Measurements from ENCODE around the gene CAMKMT.

The CAMKMT gene

GRCh38 chr2:44674473-44675284, 312.9 kb downstream of the CAMKMT start:
- WGBS, 2 experiments, result 34 to 36% methylated on average over 3 to 4 of the region's 4 CpGs

GRCh38 chr2:44676379-44676778, 314.6 kb downstream of the CAMKMT start:
- H3K27ac ChIP-seq (ENCODE audit: insufficient read depth, low read depth, low read length, poor library complexity, severe bottlenecking), result no peak overlapping the region
- H3K4me3 ChIP-seq (ENCODE audit: insufficient read depth, low read depth, low read length), result no peak overlapping the region
- H3K36me3 ChIP-seq (ENCODE audit: control insufficient read depth, insufficient read depth, low read length), result no peaks in the 10 kb centered on the region
- H3K9me3 ChIP-seq (ENCODE audit: control insufficient read depth, low read length), result no peaks in the 10 kb centered on the region
- H3K27me3 ChIP-seq (ENCODE audit: control insufficient read depth, insufficient read depth, low read length, poor library complexity, severe bottlenecking), result no peaks in the 10 kb centered on the region
- peaks cover 29% of the 10 kb centered on the region for H3K4me1 ChIP-seq (ENCODE audit: control insufficient read depth, insufficient read depth, low read length)
- 91 to 92% methylated on average over 3 of the region's 3 CpGs for WGBS, 2 experiments

More at GRCh38 chr2:44674473-44675284, 312.9 kb downstream of the CAMKMT start:
- Histone ChIP-seq H3K4me1 (ENCODE audit: control insufficient read depth, insufficient read depth, low read length) (peaks cover 16% of the 10 kb centered on the region), H3K4me3 (ENCODE audit: insufficient read depth, low read depth, low read length) (no peak overlapping the region), H3K27me3 (ENCODE audit: control insufficient read depth, insufficient read depth, low read length, poor library complexity, severe bottlenecking) (no peaks in the 10 kb centered on the region), H3K9me3 (ENCODE audit: control insufficient read depth, low read length) (no peaks in the 10 kb centered on the region), H3K27ac (ENCODE audit: insufficient read depth, low read depth, low read length, poor library complexity, severe bottlenecking) (no peak overlapping the region), H3K36me3 (ENCODE audit: control insufficient read depth, insufficient read depth, low read length) (no peaks in the 10 kb centered on the region)

GRCh38 chr2:44679584-44679983, 317.8 kb downstream of the CAMKMT start:
- no peak overlapping the region for H3K27ac ChIP-seq (ENCODE audit: insufficient read depth, low read depth, low read length, poor library complexity, severe bottlenecking)
- H3K4me3 ChIP-seq (ENCODE audit: insufficient read depth, low read depth, low read length), result no peak overlapping the region
- H3K36me3 ChIP-seq (ENCODE audit: control insufficient read depth, insufficient read depth, low read length), result no peaks in the 10 kb centered on the region
- H3K27me3 ChIP-seq (ENCODE audit: control insufficient read depth, insufficient read depth, low read length, poor library complexity, severe bottlenecking), result no peaks in the 10 kb centered on the region
- no peaks in the 10 kb centered on the region for H3K9me3 ChIP-seq (ENCODE audit: control insufficient read depth, low read length)
- 92 to 100% methylated on average over 4 of the region's 4 CpGs for WGBS, 2 experiments
- peaks cover 26% of the 10 kb centered on the region for H3K4me1 ChIP-seq (ENCODE audit: control insufficient read depth, insufficient read depth, low read length)

GRCh38 chr2:44679990-44680389, 318.2 kb downstream of the CAMKMT start:
- H3K27me3 ChIP-seq (ENCODE audit: control insufficient read depth, insufficient read depth, low read length, poor library complexity, severe bottlenecking), result no peaks in the 10 kb centered on the region
- no peak overlapping the region for H3K27ac ChIP-seq (ENCODE audit: insufficient read depth, low read depth, low read length, poor library complexity, severe bottlenecking)
- H3K9me3 ChIP-seq (ENCODE audit: control insufficient read depth, low read length), result no peaks in the 10 kb centered on the region
- H3K4me3 ChIP-seq (ENCODE audit: insufficient read depth, low read depth, low read length), result no peak overlapping the region
- no peaks in the 10 kb centered on the region for H3K36me3 ChIP-seq (ENCODE audit: control insufficient read depth, insufficient read depth, low read length)
- H3K4me1 ChIP-seq (ENCODE audit: control insufficient read depth, insufficient read depth, low read length), result peaks cover 22% of the 10 kb centered on the region
- 81 to 86% methylated on average over 4 of the region's 4 CpGs for WGBS, 2 experiments

- H3K9me3 ChIP-seq (ENCODE audit: control insufficient read depth, low read length), result no peaks in the 10 kb centered on the region
- H3K4me1 ChIP-seq (ENCODE audit: control insufficient read depth, insufficient read depth, low read length), result peaks cover 22% of the 10 kb centered on the region
- H3K4me3 ChIP-seq (ENCODE audit: insufficient read depth, low read depth, low read length), result no peak overlapping the region
- 75 to 83% methylated on average over 8 of the region's 8 CpGs for WGBS, 2 experiments
- H3K27me3 ChIP-seq (ENCODE audit: control insufficient read depth, insufficient read depth, low read length, poor library complexity, severe bottlenecking), result no peaks in the 10 kb centered on the region
- no peaks in the 10 kb centered on the region for H3K36me3 ChIP-seq (ENCODE audit: control insufficient read depth, insufficient read depth, low read length)
- H3K27ac ChIP-seq (ENCODE audit: insufficient read depth, low read depth, low read length, poor library complexity, severe bottlenecking), result no peak overlapping the region
These were observed 318.8 kb downstream of the CAMKMT start for GRCh38 chr2:44680424-44680971.

GRCh38 chr2:44680983-44681531, 319.3 kb downstream of the CAMKMT start:
- peaks cover 22% of the 10 kb centered on the region for H3K4me1 ChIP-seq (ENCODE audit: control insufficient read depth, insufficient read depth, low read length)
- H3K9me3 ChIP-seq (ENCODE audit: control insufficient read depth, low read length), result no peaks in the 10 kb centered on the region
- WGBS, 2 experiments, result 23 to 27% methylated on average over 2 to 4 of the region's 5 CpGs
- H3K27ac ChIP-seq (ENCODE audit: insufficient read depth, low read depth, low read length, poor library complexity, severe bottlenecking), result no peak overlapping the region
- no peak overlapping the region for H3K4me3 ChIP-seq (ENCODE audit: insufficient read depth, low read depth, low read length)
- no peaks in the 10 kb centered on the region for H3K27me3 ChIP-seq (ENCODE audit: control insufficient read depth, insufficient read depth, low read length, poor library complexity, severe bottlenecking)
- H3K36me3 ChIP-seq (ENCODE audit: control insufficient read depth, insufficient read depth, low read length), result no peaks in the 10 kb centered on the region

- no peaks in the 10 kb centered on the region for H3K27me3 ChIP-seq (ENCODE audit: control insufficient read depth, insufficient read depth, low read length, poor library complexity, severe bottlenecking)
- H3K4me3 ChIP-seq (ENCODE audit: insufficient read depth, low read depth, low read length), result no peak overlapping the region
- WGBS, 2 experiments, result 93 to 95% methylated on average over 5 to 6 of the region's 6 CpGs
- H3K36me3 ChIP-seq (ENCODE audit: control insufficient read depth, insufficient read depth, low read length), result no peaks in the 10 kb centered on the region
- H3K27ac ChIP-seq (ENCODE audit: insufficient read depth, low read depth, low read length, poor library complexity, severe bottlenecking), result no peak overlapping the region
- no peaks in the 10 kb centered on the region for H3K9me3 ChIP-seq (ENCODE audit: control insufficient read depth, low read length)
- peaks cover 22% of the 10 kb centered on the region for H3K4me1 ChIP-seq (ENCODE audit: control insufficient read depth, insufficient read depth, low read length)
These were observed 320.7 kb downstream of the CAMKMT start for GRCh38 chr2:44682459-44682858.

- H3K9me3 ChIP-seq (ENCODE audit: control insufficient read depth, low read length), result no peaks in the 10 kb centered on the region
- no peak overlapping the region for H3K4me3 ChIP-seq (ENCODE audit: insufficient read depth, low read depth, low read length)
- H3K27me3 ChIP-seq (ENCODE audit: control insufficient read depth, insufficient read depth, low read length, poor library complexity, severe bottlenecking), result no peaks in the 10 kb centered on the region
- H3K36me3 ChIP-seq (ENCODE audit: control insufficient read depth, insufficient read depth, low read length), result no peaks in the 10 kb centered on the region
- no peak overlapping the region for H3K27ac ChIP-seq (ENCODE audit: insufficient read depth, low read depth, low read length, poor library complexity, severe bottlenecking)
- peaks cover 22% of the 10 kb centered on the region for H3K4me1 ChIP-seq (ENCODE audit: control insufficient read depth, insufficient read depth, low read length)
These were observed 322.8 kb downstream of the CAMKMT start for GRCh38 chr2:44684559-44684958.

- no peak overlapping the region for H3K4me3 ChIP-seq (ENCODE audit: insufficient read depth, low read depth, low read length)
- H3K36me3 ChIP-seq (ENCODE audit: control insufficient read depth, insufficient read depth, low read length), result no peaks in the 10 kb centered on the region
- H3K4me1 ChIP-seq (ENCODE audit: control insufficient read depth, insufficient read depth, low read length), result peaks cover 6% of the 10 kb centered on the region
- no peaks in the 10 kb centered on the region for H3K27me3 ChIP-seq (ENCODE audit: control insufficient read depth, insufficient read depth, low read length, poor library complexity, severe bottlenecking)
- 94 to 96% methylated on average over 2 of the region's 2 CpGs for WGBS, 2 experiments
- H3K9me3 ChIP-seq (ENCODE audit: control insufficient read depth, low read length), result no peaks in the 10 kb centered on the region
- no peak overlapping the region for H3K27ac ChIP-seq (ENCODE audit: insufficient read depth, low read depth, low read length, poor library complexity, severe bottlenecking)
These were observed 324.8 kb downstream of the CAMKMT start for GRCh38 chr2:44686561-44686960.

GRCh38 chr2:44687686-44688455, 326.1 kb downstream of the CAMKMT start:
- no peaks in the 10 kb centered on the region for H3K27me3 ChIP-seq (ENCODE audit: control insufficient read depth, insufficient read depth, low read length, poor library complexity, severe bottlenecking)

More at GRCh38 chr2:44687686-44688455, 326.1 kb downstream of the CAMKMT start:
- Histone ChIP-seq H3K36me3 (ENCODE audit: control insufficient read depth, insufficient read depth, low read length) (no peaks in the 10 kb centered on the region), H3K4me3 (ENCODE audit: insufficient read depth, low read depth, low read length) (no peak overlapping the region), H3K4me1 (ENCODE audit: control insufficient read depth, insufficient read depth, low read length) (no peaks in the 10 kb centered on the region), H3K9me3 (ENCODE audit: control insufficient read depth, low read length) (no peaks in the 10 kb centered on the region), H3K27ac (ENCODE audit: insufficient read depth, low read depth, low read length, poor library complexity, severe bottlenecking) (no peak overlapping the region)
- 79 to 88% methylated on average over 4 to 5 of the region's 5 CpGs for WGBS, 2 experiments

All from ectodermal cell (in vitro differentiated cells).